Esophagus muscularis mucosa (tissue), 4 donors: Measurements from ENCODE around the gene SYNE1.

Experiments used
- EP300 ChIP-seq: sonication (generic); formaldehyde crosslinking; IDR thresholded peaks from one replicate; pipeline ENCODE4 v1.6.1; 2017; ENCODE audit warnings: antibody characterized with exemption
- POLR2A ChIP-seq: fragments of 450-650 bp; IDR thresholded peaks from one replicate; pipeline ENCODE4 v1.6.1; 2017; ENCODE audit warnings: antibody characterized with exemption, moderate library complexity, mild to moderate bottlenecking, low read depth
- POLR2AphosphoS5 ChIP-seq, 2 donors: sonication (generic); formaldehyde crosslinking; IDR thresholded peaks; one replicate each; pipeline ENCODE4 v1.6.1; 2017; ENCODE audit warnings: antibody characterized with exemption in 2 of 2
- TF ChIP-seq, protein P1 (sequence below), 3 experiments: fragments of 200-600 bp in 2 of 3; fragments of 450-650 bp in 1 of 3; sonication (generic) in 2 of 3; IDR thresholded peaks; one replicate each; pipeline ENCODE4 v1.5.1; 2017 to 2019; ENCODE audit warnings: antibody characterized with exemption in 3 of 3, mild to moderate bottlenecking in 2 of 3, moderate library complexity in 1 of 3

DNA sequence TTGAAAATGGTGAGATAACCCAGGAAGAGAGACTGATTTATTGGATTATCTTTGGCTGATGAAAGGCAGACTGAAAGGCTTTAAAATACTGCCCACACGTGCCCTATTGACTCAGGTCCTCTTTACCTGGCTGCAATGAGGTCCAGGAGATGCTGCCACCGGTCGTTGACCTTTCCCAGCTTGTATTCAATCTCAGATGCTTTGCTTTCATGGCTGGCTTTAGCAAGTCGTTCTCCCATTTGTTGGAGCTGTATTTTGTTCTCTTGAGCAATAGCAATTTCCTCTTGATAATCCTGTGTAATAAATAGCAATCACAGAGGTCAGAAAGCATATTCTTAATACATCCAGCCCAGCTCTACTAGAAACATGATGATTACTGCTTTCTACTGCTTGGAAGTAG lies 460.9 kb downstream of the SYNE1 start:
- no peak for TF ChIP-seq POLR2AphosphoS5 (IDR thresholded peaks at IDR 0.05)
- TF ChIP-seq POLR2A: no peak
- TF ChIP-seq, protein P1, sequence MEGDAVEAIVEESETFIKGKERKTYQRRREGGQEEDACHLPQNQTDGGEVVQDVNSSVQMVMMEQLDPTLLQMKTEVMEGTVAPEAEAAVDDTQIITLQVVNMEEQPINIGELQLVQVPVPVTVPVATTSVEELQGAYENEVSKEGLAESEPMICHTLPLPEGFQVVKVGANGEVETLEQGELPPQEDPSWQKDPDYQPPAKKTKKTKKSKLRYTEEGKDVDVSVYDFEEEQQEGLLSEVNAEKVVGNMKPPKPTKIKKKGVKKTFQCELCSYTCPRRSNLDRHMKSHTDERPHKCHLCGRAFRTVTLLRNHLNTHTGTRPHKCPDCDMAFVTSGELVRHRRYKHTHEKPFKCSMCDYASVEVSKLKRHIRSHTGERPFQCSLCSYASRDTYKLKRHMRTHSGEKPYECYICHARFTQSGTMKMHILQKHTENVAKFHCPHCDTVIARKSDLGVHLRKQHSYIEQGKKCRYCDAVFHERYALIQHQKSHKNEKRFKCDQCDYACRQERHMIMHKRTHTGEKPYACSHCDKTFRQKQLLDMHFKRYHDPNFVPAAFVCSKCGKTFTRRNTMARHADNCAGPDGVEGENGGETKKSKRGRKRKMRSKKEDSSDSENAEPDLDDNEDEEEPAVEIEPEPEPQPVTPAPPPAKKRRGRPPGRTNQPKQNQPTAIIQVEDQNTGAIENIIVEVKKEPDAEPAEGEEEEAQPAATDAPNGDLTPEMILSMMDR (IDR thresholded peaks at IDR 0.05): no peak
- TF ChIP-seq EP300: no peak
